WTC11 (cell line): Measurements from ENCODE around the gene NRSN1. TPM values are rescaled to one million over a fixed set of nuclear protein-coding genes. Genes with fewer than 3 reads are reported as not detected.

Source experiments
- ATAC-seq: fragments of 200-7000 bp; cut with Tn5 transposase; 2 replicates; pipeline ENCODE4 v1.10.0; 2021; ENCODE audit warnings: mild to moderate bottlenecking, moderate library complexity
- CTCF ChIA-PET: fragments of 300-600 bp; sonication (Branson Sonifier 250); formaldehyde crosslinking; loops from one replicate; lab custom pipeline; 2021; ENCODE audit warnings: antibody characterized with exemption; lab: Charles Lee
- POLR2A ChIA-PET: fragments of 350-600 bp; sonication (Branson Sonifier 250); formaldehyde crosslinking; loops from one replicate; lab custom pipeline; 2021; ENCODE audit warnings: antibody characterized with exemption; lab: Charles Lee
- DNase-seq: peaks from one replicate; pipeline ENCODE4 v3.0.0; 2021; ENCODE audit warnings: low spot score
- H3K27ac Mint-ChIP-seq: 2 replicates; pipeline ENCODE4 v1.8.0; 2021; ENCODE audit warnings: mixed read lengths
- H3K27me3 Mint-ChIP-seq: 2 replicates; pipeline ENCODE4 v1.8.0; 2021; ENCODE audit warnings: low read depth, mild to moderate bottlenecking, moderate library complexity, mixed read lengths
- H3K36me3 Mint-ChIP-seq: 2 replicates; pipeline ENCODE4 v1.8.0; 2021; ENCODE audit warnings: mixed read lengths
- H3K4me1 Mint-ChIP-seq: 2 replicates; pipeline ENCODE4 v1.8.0; 2022; ENCODE audit warnings: mixed read lengths
- H3K4me3 Mint-ChIP-seq: 2 replicates; pipeline ENCODE4 v1.8.0; 2021; ENCODE audit warnings: mild to moderate bottlenecking, moderate library complexity, mixed read lengths
- H3K9me3 Mint-ChIP-seq: 2 replicates; pipeline ENCODE4 v1.8.0; 2021; ENCODE audit warnings: mixed read lengths
- ATF1 ChIP-seq: sonication (generic); formaldehyde crosslinking; IDR thresholded peaks from 2 replicates; pipeline ENCODE4 v1.8.1; 2023; ENCODE audit warnings: mild to moderate bottlenecking, moderate library complexity, missing genetic modification reagents
- CREB1 ChIP-seq: sonication (generic); formaldehyde crosslinking; IDR thresholded peaks from 2 replicates; pipeline ENCODE4 v1.8.0; 2023; ENCODE audit warnings: mild to moderate bottlenecking, missing genetic modification reagents
- CREM ChIP-seq: sonication (generic); formaldehyde crosslinking; IDR thresholded peaks from 2 replicates; pipeline ENCODE4 v1.8.1; 2022; ENCODE audit warnings: mild to moderate bottlenecking, missing genetic modification reagents, moderate library complexity
- ETV6 ChIP-seq: sonication (generic); formaldehyde crosslinking; IDR thresholded peaks from 2 replicates; pipeline ENCODE4 v1.8.1; 2022; ENCODE audit warnings: mild to moderate bottlenecking, missing genetic modification reagents
- FOXJ3 ChIP-seq: sonication (generic); formaldehyde crosslinking; IDR thresholded peaks from 2 replicates; pipeline ENCODE4 v1.9.0; 2021; ENCODE audit warnings: missing genetic modification reagents, mild to moderate bottlenecking, borderline replicate concordance
- FOXK1 ChIP-seq: sonication (generic); formaldehyde crosslinking; IDR thresholded peaks from 2 replicates; pipeline ENCODE4 v1.8.0; 2022; ENCODE audit warnings: mild to moderate bottlenecking, moderate library complexity, missing genetic modification reagents
- KAT7 ChIP-seq: sonication (generic); formaldehyde crosslinking; IDR thresholded peaks from 2 replicates; pipeline ENCODE4 v1.8.1; 2023; ENCODE audit warnings: missing genetic modification reagents, mild to moderate bottlenecking, borderline replicate concordance
- MXD4 ChIP-seq: fragments of 250-450 bp; sonication (Bioruptor Pico); IDR thresholded peaks from 2 replicates; pipeline ENCODE4 v1.8.0; 2021; ENCODE audit warnings: mild to moderate bottlenecking, moderate library complexity, borderline replicate concordance
- NFATC4 ChIP-seq: fragments of 250-450 bp; sonication (Bioruptor Pico); IDR thresholded peaks from 2 replicates; pipeline ENCODE4 v1.9.0; 2021; ENCODE audit warnings: mild to moderate bottlenecking
- NFE2L1 ChIP-seq: sonication (generic); formaldehyde crosslinking; IDR thresholded peaks from 2 replicates; pipeline ENCODE4 v1.8.1; 2023; ENCODE audit warnings: missing genetic modification reagents
- NR2C2 ChIP-seq: sonication (generic); formaldehyde crosslinking; IDR thresholded peaks from 2 replicates; pipeline ENCODE4 v1.8.0; 2022; ENCODE audit warnings: mild to moderate bottlenecking, missing genetic modification reagents
- OVOL2 ChIP-seq: fragments of 250-450 bp; sonication (Bioruptor Pico); IDR thresholded peaks from 2 replicates; pipeline ENCODE4 v1.9.0; 2021; ENCODE audit warnings: mild to moderate bottlenecking, borderline replicate concordance
- PRRX2 ChIP-seq: fragments of 250-450 bp; sonication (Bioruptor Pico); IDR thresholded peaks from 2 replicates; pipeline ENCODE4 v1.8.0; 2021; ENCODE audit warnings: mild to moderate bottlenecking
- RORB ChIP-seq: fragments of 250-450 bp; sonication (Bioruptor Pico); IDR thresholded peaks from 2 replicates; pipeline ENCODE4 v1.9.0; 2021; ENCODE audit warnings: mild to moderate bottlenecking
- SMAD3 ChIP-seq: sonication (generic); formaldehyde crosslinking; IDR thresholded peaks from 2 replicates; pipeline ENCODE4 v1.8.0; 2022; ENCODE audit warnings: missing genetic modification reagents, mild to moderate bottlenecking, borderline replicate concordance
- SMAD4 ChIP-seq: sonication (generic); formaldehyde crosslinking; IDR thresholded peaks from 2 replicates; pipeline ENCODE4 v1.8.0; 2022; ENCODE audit warnings: mild to moderate bottlenecking, missing genetic modification reagents
- TP53 ChIP-seq: sonication (generic); formaldehyde crosslinking; IDR thresholded peaks from 2 replicates; pipeline ENCODE4 v1.8.1; 2023; ENCODE audit warnings: mild to moderate bottlenecking, missing genetic modification reagents
- ZNF219 ChIP-seq: sonication (generic); formaldehyde crosslinking; IDR thresholded peaks from 2 replicates; pipeline ENCODE4 v1.8.0; 2023; ENCODE audit warnings: missing genetic modification reagents, mild to moderate bottlenecking, borderline replicate concordance
- ZNF396 ChIP-seq: fragments of 250-450 bp; sonication (Bioruptor Pico); IDR thresholded peaks from 2 replicates; pipeline ENCODE4 v1.8.0; 2021; ENCODE audit warnings: mild to moderate bottlenecking, moderate library complexity, borderline replicate concordance
- ZNF416 ChIP-seq: fragments of 250-450 bp; sonication (Bioruptor Pico); IDR thresholded peaks from 2 replicates; pipeline ENCODE4 v1.9.0; 2021; ENCODE audit warnings: mild to moderate bottlenecking, inconsistent platforms
- ZNF423 ChIP-seq: fragments of 250-450 bp; sonication (Bioruptor Pico); IDR thresholded peaks from 2 replicates; pipeline ENCODE4 v2.1.2; 2022; ENCODE audit warnings: mild to moderate bottlenecking, moderate library complexity
- total RNA-seq: library from RNA; stranded (reverse); gene quantifications from 3 replicates; pipeline ENCODE4 v1.2.3, GENCODE V29; 2021
- TF ChIP-seq, protein P1 (sequence below): sonication (generic); formaldehyde crosslinking; IDR thresholded peaks from 2 replicates; pipeline ENCODE4 v1.8.1; 2023; ENCODE audit warnings: mild to moderate bottlenecking, moderate library complexity, missing genetic modification reagents
- TF ChIP-seq, protein P2 (sequence below): sonication (generic); formaldehyde crosslinking; IDR thresholded peaks from 2 replicates; pipeline ENCODE4 v1.8.1; 2022; ENCODE audit warnings: low read depth, mild to moderate bottlenecking, moderate library complexity, missing genetic modification reagents, borderline replicate concordance
- TF ChIP-seq, protein P3 (sequence below): fragments of 250-450 bp; sonication (Bioruptor Pico); IDR thresholded peaks from 2 replicates; pipeline ENCODE4 v1.8.0; 2021; ENCODE audit warnings: mild to moderate bottlenecking
- TF ChIP-seq, protein P4 (sequence below): sonication (generic); formaldehyde crosslinking; IDR thresholded peaks from 2 replicates; pipeline ENCODE4 v1.8.1; 2023; ENCODE audit warnings: mild to moderate bottlenecking, missing genetic modification reagents

The NRSN1 gene
- total RNA-seq, 1 experiment from 2014 or later, result not detected

DNA sequence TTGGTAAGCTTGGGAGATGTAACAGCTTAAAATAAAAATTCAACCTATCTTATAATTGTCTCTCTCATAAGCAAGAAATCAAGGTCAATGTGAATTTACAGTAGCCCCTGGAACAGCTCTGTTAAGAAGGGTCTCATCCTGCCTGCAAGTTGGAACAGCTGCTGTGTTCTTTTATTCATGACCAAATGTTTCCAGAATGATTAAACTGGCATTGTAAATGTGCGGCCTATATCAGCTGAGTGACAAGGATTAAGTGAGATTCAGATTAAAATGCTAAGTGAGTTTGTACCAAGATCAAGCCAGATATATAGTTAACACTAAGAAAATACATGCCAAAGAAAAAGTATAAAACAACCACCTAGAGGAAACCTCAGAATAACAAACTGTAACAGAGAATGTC is 45.3 kb upstream of the NRSN1 start:
- ATAC-seq (no peak), DNase-seq (no peak)
- Mint-ChIP-seq H3K9me3 (peaks cover 24% of the 10 kb centered on the region), H3K4me3 (no peak overlapping the region), H3K36me3 (peaks cover 15% of the 10 kb centered on the region), H3K4me1 (no peaks in the 10 kb centered on the region), H3K27me3 (no peaks in the 10 kb centered on the region), H3K27ac (no peak overlapping the region)
- POLR2A ChIA-PET, result no interaction called here
- CTCF ChIA-PET, result no interaction called here
- TF ChIP-seq ZNF423 (no peak), ZNF396 (CRISPR knock-in tag) (no peak), ZNF416 (CRISPR knock-in tag) (no peak), NR2C2 (CRISPR knock-in tag) (no peak), SMAD3 (CRISPR knock-in tag) (no peak), FOXJ3 (no peak), NFATC4 (CRISPR knock-in tag) (no peak), ATF1 (CRISPR knock-in tag) (no peak), MXD4 (CRISPR knock-in tag) (no peak), FOXK1 (no peak)
- TF ChIP-seq, protein P1, sequence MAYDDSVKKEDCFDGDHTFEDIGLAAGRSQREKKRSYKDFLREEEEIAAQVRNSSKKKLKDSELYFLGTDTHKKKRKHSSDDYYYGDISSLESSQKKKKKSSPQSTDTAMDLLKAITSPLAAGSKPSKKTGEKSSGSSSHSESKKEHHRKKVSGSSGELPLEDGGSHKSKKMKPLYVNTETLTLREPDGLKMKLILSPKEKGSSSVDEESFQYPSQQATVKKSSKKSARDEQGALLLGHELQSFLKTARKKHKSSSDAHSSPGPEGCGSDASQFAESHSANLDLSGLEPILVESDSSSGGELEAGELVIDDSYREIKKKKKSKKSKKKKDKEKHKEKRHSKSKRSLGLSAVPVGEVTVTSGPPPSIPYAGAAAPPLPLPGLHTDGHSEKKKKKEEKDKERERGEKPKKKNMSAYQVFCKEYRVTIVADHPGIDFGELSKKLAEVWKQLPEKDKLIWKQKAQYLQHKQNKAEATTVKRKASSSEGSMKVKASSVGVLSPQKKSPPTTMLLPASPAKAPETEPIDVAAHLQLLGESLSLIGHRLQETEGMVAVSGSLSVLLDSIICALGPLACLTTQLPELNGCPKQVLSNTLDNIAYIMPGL, result no peak
- TF ChIP-seq, protein P2, sequence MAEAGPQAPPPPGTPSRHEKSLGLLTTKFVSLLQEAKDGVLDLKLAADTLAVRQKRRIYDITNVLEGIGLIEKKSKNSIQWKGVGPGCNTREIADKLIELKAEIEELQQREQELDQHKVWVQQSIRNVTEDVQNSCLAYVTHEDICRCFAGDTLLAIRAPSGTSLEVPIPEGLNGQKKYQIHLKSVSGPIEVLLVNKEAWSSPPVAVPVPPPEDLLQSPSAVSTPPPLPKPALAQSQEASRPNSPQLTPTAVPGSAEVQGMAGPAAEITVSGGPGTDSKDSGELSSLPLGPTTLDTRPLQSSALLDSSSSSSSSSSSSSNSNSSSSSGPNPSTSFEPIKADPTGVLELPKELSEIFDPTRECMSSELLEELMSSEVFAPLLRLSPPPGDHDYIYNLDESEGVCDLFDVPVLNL (CRISPR knock-in tag), result no peak

DNA sequence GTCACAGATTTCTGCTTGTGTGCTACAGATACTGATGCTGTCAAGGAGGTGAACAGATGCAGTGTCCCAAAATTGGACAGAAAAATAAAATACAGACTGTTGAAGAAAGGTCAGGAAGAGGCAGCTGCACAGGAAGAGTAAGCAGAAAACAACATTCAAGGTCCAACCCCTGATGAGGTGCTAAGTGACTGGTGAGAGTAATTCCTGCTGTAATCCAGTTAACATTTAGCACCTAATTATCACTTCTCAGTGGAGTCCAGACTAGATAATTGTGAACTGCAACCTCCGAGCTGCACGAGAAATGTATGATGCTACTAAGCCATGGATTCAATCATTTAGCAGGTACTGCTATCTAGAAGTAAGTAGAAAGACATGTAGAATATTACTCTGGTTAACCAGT is 36.3 kb upstream of the NRSN1 start:
- no peaks in the 10 kb centered on the region for H3K4me1 Mint-ChIP-seq
- DNase-seq, result no peak
- no peak overlapping the region for H3K4me3 Mint-ChIP-seq
- no peaks in the 10 kb centered on the region for H3K36me3 Mint-ChIP-seq
- H3K27ac Mint-ChIP-seq, result no peak overlapping the region
- ChIA-PET CTCF (no interaction called here), POLR2A (no interaction called here)
- H3K27me3 Mint-ChIP-seq, result no peaks in the 10 kb centered on the region
- TF ChIP-seq CREM (CRISPR knock-in tag) (no peak), ETV6 (CRISPR knock-in tag) (no peak), PRRX2 (no peak), SMAD4 (no peak), KAT7 (CRISPR knock-in tag) (no peak), TP53 (CRISPR knock-in tag) (no peak), NFE2L1 (no peak), FOXJ3 (no peak), ZNF219 (CRISPR knock-in tag) (no peak), RORB (CRISPR knock-in tag) (no peak), OVOL2 (no peak), CREB1 (CRISPR knock-in tag) (no peak)
- TF ChIP-seq, protein P2 (CRISPR knock-in tag), result no peak
- TF ChIP-seq, protein P3, sequence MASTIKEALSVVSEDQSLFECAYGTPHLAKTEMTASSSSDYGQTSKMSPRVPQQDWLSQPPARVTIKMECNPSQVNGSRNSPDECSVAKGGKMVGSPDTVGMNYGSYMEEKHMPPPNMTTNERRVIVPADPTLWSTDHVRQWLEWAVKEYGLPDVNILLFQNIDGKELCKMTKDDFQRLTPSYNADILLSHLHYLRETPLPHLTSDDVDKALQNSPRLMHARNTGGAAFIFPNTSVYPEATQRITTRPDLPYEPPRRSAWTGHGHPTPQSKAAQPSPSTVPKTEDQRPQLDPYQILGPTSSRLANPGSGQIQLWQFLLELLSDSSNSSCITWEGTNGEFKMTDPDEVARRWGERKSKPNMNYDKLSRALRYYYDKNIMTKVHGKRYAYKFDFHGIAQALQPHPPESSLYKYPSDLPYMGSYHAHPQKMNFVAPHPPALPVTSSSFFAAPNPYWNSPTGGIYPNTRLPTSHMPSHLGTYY (CRISPR knock-in tag), result no peak
- TF ChIP-seq, protein P4, sequence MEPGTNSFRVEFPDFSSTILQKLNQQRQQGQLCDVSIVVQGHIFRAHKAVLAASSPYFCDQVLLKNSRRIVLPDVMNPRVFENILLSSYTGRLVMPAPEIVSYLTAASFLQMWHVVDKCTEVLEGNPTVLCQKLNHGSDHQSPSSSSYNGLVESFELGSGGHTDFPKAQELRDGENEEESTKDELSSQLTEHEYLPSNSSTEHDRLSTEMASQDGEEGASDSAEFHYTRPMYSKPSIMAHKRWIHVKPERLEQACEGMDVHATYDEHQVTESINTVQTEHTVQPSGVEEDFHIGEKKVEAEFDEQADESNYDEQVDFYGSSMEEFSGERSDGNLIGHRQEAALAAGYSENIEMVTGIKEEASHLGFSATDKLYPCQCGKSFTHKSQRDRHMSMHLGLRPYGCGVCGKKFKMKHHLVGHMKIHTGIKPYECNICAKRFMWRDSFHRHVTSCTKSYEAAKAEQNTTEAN (CRISPR knock-in tag), result no peak
- H3K9me3 Mint-ChIP-seq, result peaks cover 6% of the 10 kb centered on the region
- ATAC-seq, result no peak
